CD4-positive, alpha-beta T cell treated with Interleukin-21 for 1 hour (primary cell): ENCODE results near the gene SFXN3.

Source experiments
- DNase-seq: peaks from one replicate; pipeline ENCODE4 v3.0.0-alpha.2; 2020

Gene SFXN3

DNA sequence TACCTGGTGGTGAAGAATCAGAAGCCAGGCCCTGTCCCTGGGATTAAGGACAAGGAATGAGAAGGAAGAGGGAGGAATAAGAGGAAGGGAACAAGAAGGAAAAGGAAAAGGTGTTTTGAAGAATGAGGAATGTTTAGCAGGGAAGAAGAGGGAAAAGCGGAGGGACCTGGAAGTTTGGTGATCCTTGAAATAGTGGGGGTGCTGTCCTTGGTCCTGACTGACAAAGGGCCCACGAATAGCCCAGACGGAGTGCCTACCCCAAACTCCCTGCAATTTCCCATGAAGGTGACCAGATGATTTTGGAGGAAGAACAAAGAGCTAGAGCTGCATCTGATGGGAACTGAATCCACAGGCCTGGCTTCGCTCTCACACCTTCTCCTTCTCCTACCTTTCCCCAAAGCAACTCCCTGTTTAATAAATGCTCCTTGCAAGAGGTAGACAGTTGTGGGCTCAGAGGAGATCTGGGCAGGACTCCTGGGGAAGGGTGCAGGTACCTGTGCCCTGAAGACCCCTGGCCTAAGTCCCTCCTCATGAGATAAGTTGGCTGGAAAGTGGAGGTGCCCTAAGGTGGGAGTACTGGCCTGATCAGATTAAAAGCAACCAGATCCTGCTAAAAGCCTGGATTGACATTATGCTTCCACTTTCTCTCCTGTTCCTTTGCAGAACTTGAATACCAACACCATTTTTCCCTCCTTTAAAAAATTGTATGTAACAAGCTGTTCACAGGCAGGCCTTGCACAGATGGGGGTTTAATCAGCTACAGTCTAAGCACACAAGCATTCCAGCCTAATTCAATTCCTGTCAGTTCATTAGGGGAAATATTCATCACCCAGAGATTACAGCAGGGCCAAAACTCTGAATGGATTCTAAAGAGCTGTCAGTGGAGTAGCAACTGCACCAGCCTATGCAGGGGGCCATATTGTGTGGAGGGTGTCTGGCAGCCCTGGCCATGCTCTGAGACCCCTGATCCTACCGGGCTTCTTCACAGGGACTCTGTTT is 50.2 kb downstream of the SFXN3 start:
- DNase-seq, result no peak

DNA sequence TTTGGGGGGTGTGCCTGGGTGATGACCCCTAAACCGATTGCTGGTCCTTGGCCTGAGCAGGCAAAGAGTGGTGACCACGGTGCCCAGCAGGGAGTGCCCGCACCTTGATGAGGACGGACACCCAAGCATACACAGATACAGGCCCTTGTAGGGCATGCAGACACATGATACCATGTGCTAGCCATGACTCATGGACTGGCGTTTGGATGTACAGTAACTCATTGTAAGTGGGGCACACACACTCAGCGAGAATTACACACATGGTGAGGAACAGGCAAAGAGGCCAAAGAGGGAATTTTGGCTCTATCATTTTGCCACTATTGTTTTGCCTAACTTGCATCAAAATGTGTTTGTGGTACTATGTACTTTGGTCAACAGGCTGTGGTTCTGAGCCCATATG is 54.8 kb downstream of the SFXN3 start:
- no peak for DNase-seq

DNA sequence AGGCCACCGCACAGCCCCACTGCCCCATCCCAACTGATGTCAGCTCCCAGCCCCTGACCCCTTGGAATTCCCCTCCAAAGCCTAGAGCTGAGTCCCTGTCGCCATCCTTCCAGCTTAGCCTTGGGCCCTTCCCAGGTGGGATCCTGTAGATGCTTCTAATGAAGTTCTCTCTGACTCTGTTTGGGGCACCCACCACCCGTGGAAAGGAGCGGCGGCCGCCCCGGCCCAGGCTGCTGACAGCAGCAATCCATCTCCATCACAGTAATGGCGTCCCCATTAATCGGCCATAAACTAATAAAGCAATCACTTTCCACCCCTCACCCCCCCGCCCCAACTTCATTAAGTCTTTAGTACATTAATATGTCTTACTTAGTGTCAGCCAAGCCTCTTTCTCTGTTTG is 56.3 kb downstream of the SFXN3 start:
- DNase-seq, result no peak

DNA sequence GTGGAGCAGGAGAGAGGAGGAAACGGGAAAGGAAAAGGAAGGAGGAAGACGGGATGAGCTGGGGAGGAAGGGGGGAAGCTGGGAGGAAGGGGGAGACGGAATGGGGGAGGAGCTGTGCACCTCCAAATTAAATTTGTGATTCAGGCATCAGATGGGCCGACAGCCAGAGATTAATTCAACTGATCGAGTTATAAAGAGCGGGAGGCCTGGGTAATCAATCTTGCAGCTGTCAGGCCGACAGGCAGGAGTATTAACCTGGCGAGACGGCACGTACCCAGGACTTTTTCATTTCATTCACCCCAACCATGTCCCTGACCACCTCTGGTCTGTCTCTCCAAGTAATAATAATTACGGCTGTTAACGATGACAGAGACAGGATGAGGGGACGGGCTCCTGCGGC is 56.9 kb downstream of the SFXN3 start:
- no peak for DNase-seq

DNA sequence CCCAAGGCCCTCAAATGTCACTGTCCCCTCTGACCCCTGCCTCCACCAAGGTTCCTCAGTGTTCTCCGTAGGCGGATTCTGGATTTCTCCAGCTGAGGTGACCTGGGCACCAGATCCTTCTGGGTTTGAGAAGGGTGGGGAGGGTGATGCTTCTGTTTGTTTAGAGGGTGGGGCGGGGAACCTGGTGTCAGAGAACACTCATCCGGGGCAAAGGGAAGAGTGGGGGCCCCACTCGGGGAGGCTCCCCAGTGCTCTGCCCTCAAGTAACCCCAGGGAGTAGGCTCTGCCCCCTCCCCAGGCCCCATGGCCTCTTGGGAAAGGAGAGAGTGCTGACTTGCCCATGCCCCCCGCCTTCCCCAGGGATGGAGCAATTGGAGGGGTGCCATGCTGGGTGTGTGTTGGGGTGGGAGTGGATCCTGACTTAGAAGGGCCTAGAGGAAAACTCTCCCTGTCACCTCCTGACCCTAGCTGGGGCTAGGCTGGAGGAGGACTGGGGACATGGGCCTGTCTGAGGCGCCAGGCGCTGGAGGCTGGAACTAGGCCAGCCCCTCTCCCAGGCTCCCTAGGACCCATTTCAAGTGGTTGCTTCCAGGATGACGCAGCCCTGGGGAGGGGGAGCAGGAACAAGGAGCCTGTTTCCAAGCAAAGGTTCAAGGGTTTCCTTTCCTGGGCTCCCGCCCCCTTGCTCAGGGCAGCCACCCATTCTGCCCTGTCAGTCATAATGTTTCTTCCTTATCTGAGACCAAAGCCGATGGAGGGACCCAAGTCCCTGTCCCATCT is 58.7 kb downstream of the SFXN3 start:
- DNase-seq, result no peak

DNA sequence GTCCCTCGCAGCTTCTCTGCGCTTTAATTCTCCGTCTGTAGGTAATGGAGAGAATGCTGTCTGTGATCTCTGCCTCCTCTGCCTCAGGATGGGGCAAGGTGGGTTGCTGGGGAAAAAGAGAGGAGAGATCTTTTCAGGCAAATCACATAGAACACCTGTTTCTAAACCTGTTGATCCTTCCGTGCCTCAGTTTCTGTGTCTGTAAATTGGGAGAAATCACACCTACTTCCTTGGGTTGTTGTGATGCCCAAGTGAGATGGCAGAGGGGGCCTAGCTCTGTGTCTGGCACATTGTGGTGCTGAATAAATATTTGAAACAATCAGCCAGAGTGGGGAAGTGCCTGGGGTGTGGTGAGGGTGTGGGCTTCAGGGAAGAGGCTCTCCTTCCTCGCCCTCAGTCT is 59.6 kb downstream of the SFXN3 start:
- DNase-seq, result no peak
